Stimulated activated CD8-positive, alpha-beta memory T cell treated with anti-CD3 and anti-CD28 coated beads, Interleukin-7, amount 100 ng/mL, for 4 hours (primary cell): Measurements from ENCODE around the gene EZH2.

Experiments
- DNase-seq, 2 donors: peaks; one replicate each; pipeline ENCODE4 v3.0.0-alpha.2; 2020; ENCODE audit warnings: low read depth in 2 of 2

EZH2 gene

GRCh38 chr7:148901178-148901577, 17.1 kb upstream of the EZH2 start:
- DNase-seq, result no peak

DNA sequence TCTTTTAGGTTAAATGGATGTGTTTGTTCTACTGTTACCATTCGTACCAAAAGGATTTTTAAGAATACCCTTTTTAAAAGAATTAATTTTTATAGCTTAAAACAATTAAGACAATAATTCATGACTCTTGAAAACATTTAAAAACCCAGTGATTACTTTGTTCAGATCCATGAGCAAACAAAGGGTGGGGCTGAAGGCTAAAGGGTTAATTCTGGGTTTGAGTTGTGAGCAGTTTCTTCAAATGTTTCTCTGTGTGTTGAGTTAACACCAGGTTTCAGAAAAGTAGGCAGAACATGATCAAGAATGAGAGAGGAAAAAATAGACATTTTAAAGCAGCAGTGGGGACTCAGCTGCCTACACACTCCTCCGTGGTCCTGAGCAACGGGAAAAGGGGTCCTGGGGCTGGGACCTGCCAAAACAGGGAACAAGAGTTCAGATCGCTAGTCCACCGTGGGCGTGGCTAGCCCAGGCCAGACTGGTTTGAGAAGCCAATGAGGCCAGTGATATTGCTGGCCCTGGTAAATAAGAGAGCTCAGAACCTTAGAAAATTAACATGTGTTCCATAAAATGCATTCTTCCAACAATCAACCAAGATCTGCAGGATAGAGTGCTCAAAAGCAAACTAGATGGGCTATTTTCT, 14.9 kb upstream of the EZH2 start:
- DNase-seq, result no peak

GRCh38 chr7:148894591-148894990, 10.5 kb upstream of the EZH2 start:
- DNase-seq, result no peak

DNA sequence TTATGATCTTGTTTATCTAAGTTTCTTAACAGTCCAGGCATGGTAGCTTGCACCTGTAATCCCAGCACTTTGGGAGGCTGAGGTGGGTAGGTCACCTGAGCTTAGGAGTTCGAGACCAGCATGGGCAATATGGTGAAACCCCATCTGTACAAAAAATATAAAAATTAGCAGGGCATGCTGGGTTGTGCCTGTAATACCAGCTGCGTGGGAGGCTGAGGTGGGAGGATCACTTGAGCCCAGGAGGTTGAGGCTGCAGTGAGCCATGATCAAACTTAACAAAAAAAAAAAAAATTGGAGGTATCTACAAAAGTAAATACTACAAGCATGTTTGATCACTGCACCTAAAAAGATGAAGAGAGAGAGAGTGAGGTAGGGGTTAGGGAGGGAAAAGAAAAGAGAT, 9.0 kb upstream of the EZH2 start:
- DNase-seq, result no peak

DNA sequence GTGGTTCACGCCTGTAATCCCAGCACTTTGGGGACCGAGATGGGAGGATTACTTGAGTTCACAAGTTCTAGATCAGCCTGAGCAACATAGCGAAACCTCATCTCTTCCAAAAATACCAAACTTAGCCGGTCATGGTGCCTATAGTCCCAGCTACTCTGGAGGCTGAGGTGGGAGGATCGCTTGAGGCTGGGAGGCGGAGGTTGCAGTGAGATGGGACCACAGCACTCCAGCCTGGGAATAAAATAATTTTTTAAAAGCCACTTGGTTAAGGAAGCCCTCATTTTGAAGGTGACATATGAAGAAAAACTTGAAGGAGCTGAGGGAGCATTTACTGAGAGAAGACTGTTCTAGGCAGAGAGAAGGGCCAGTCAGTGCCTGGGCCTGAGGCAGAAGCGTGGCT, 4.2 kb upstream of the EZH2 start:
- no peak for DNase-seq

- DNase-seq, result no peak
Observed at GRCh38 chr7:148886844-148887243, 2.8 kb upstream of the EZH2 start.

- peak; percentile 82 to 93 for DNase-seq
Observed at GRCh38 chr7:148884299-148885022, 370 bp upstream of the EZH2 start.

GRCh38 chr7:148883266-148884048, 634 bp downstream of the EZH2 start:
- peak; percentile 8 to 47 for DNase-seq

- no peak for DNase-seq
Observed at GRCh38 chr7:148882841-148883265, 1.2 kb downstream of the EZH2 start.

DNA sequence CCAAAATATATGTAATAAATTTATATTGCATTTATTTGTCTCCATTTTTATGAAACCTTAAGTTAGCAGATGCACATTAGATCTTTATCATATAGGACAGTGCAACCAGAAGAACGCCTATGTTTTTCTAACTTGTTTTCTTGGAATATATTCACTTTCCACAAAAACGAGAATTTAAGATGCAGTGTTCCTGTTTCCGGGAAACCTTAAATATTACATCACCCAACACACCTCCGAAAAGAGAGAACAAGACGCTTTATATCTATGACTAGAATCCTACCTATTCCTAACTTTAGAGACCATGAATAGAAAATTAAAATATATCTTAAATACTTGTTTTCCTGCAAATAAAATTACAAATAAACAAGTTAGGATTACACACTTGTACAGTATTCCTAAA, 1.9 kb downstream of the EZH2 start:
- DNase-seq, result no peak

- no peak for DNase-seq
Observed at GRCh38 chr7:148878317-148878716, 5.8 kb downstream of the EZH2 start.

GRCh38 chr7:148877517-148877916, 6.6 kb downstream of the EZH2 start:
- DNase-seq, result no peak

DNA sequence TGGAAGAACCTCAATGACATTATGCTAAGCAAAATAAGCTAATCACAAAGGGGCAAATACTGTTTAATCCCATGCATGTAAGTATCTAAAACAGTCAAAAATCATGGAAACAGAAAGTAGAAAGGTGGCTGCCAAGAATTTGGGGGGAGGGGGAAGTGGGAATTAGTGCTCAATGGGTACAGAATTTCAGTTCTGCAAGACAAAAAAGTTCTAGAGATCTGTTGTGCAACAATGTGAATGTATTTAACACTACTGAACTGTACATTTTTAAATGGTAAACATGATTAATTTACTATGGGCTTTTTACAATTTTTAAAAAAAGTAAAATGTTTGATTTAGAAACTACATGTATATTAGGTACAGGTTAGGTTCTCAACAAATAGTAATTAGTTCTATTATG, 11.9 kb downstream of the EZH2 start:
- no peak for DNase-seq

- no peak for DNase-seq
Observed at GRCh38 chr7:148871551-148871950, 12.5 kb downstream of the EZH2 start.

- no peak for DNase-seq
Observed at GRCh38 chr7:148871030-148871429, 13.1 kb downstream of the EZH2 start.

DNA sequence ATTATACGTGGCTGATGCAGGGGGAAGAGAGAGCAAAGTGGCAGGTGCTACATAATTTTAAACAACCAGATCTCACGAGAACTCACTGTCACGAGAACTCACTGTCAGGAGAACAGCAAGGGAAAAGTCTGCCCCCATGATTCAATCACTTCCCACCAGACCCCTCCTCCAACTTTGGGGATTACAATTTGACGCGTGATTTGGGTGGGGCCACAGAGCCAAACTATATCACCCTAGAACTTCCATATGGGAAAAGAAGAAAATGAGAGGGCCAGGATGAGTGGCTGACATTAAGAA, 15.8 kb downstream of the EZH2 start:
- DNase-seq, result no peak

DNA sequence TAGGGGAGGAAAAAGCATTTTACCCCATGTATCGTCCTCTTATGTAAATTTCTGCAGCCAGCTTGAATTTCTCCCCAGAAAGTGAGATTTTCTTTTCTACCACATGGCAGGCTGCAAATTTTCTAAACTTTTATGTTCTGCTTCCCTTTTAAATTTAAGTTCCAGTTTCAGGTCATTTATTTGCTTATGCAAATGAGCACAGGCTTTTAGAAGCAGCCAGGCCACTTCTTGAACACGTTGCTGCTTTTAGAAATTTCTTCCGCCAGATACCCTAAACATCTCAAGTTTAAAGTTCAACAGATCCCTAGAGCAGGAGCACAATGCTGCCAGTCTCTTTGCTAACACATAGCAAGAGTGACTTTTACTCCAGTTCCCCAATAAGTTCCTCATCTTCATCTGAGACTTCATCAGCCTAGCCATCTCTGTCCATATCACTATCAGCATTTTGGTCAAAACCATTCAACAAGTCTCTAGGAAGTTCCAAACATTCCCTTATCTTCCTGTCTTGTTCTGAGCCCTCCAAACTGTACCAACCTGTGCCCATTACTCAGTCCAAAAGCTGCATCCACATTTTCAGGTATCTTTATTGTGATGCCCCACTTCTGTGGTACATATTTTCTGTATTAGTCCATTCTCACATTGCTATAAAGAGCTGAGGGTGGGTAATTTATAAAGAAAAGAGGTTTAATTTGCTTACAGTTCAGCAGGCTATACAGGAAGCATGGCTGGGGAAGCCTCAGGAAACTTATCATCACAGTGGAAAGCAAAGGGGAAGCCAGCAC, 16.3 kb downstream of the EZH2 start:
- DNase-seq, result no peak

DNA sequence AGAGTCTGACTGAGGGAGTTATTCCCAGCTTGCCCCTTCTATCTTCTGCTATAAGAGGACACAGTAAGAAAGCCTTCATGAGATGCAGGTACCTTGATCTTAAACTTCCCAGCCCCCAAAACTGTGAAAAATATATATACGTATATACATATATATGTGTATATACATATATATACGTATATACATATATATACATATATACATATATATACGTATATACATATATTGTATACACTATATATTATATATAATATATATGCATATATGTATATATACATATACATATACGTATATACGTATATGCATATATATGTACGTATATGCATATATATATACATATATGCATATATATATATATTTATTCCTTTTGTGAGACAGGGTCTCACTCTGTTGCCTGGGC, 17.7 kb downstream of the EZH2 start:
- no peak for DNase-seq

GRCh38 chr7:148865283-148865682, 18.8 kb downstream of the EZH2 start:
- no peak for DNase-seq

GRCh38 chr7:148863324-148863723, 20.8 kb downstream of the EZH2 start:
- no peak for DNase-seq

GRCh38 chr7:148862481-148862880, 21.6 kb downstream of the EZH2 start:
- DNase-seq, result no peak

GRCh38 chr7:148858489-148858888, 25.6 kb downstream of the EZH2 start:
- DNase-seq, result no peak
